Hepatocyte (in vitro differentiated cells): ENCODE measurements around the gene FLII.

Experiments
- EZH2 ChIP-seq: fragments of 200-600 bp; sonication (generic); IDR thresholded peaks from 2 replicates; pipeline ENCODE4 v1.6.1; 2016; ENCODE audit warnings: antibody characterized with exemption, mild to moderate bottlenecking, borderline replicate concordance
- EZH2phosphoT487 ChIP-seq: fragments of 200-600 bp; sonication (generic); IDR thresholded peaks from one replicate; pipeline ENCODE4 v1.6.1; 2018; ENCODE audit warnings: antibody characterized with exemption, mild to moderate bottlenecking, low read depth, moderate library complexity; ENCODE audit not compliant: unreplicated experiment, severe bottlenecking
- TF ChIP-seq, protein P1 (sequence below): fragments of 200-600 bp; sonication (generic); IDR thresholded peaks from 2 replicates; pipeline ENCODE4 v1.5.1; 2016; ENCODE audit warnings: antibody characterized with exemption, mild to moderate bottlenecking; ENCODE audit not compliant: poor library complexity

DNA sequence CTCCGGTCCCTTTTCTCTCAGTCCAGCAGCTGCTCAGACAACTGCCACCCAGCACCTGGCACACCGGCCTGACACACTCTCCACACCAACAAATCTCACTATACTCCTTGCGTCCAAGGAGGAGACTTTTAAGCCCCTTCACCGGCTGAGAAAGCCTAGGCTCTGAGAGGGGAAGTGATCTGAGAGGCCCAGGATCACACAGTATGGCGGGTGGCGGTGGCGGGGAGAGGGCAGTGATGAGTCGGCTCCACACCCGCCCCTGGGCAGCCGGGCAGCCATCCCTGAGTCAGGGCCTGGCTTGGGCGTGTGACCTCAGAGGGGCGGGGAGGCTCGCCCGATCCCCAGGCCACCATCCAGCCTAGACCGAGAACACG lies 569 bp downstream of the FLII start:
- TF ChIP-seq, protein P1, sequence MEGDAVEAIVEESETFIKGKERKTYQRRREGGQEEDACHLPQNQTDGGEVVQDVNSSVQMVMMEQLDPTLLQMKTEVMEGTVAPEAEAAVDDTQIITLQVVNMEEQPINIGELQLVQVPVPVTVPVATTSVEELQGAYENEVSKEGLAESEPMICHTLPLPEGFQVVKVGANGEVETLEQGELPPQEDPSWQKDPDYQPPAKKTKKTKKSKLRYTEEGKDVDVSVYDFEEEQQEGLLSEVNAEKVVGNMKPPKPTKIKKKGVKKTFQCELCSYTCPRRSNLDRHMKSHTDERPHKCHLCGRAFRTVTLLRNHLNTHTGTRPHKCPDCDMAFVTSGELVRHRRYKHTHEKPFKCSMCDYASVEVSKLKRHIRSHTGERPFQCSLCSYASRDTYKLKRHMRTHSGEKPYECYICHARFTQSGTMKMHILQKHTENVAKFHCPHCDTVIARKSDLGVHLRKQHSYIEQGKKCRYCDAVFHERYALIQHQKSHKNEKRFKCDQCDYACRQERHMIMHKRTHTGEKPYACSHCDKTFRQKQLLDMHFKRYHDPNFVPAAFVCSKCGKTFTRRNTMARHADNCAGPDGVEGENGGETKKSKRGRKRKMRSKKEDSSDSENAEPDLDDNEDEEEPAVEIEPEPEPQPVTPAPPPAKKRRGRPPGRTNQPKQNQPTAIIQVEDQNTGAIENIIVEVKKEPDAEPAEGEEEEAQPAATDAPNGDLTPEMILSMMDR: no peak
- TF ChIP-seq EZH2: no peak
- TF ChIP-seq EZH2phosphoT487: no peak
